ENCODE results near the gene JAG1. TPM values are rescaled to one million over a fixed set of nuclear protein-coding genes. Genes with fewer than 3 reads are reported as not detected.

The JAG1 gene
- total RNA-seq, 1 experiment from 2014 or later = 88.0 TPM

- intact Hi-C loops (cut with micrococcal nuclease) = no loop called here
- POLR2A ChIA-PET = interaction anchor here (1.2 to 2.2 kb wide), 2 partner anchors 9 to 12 kb away, joined by 3 to 10 read pairs; no protein-coding TSS in a partner anchor
- no TSS peak for BruUV-seq (replicated peaks)
- no peak for DNase-seq (ENCODE audit: unreplicated experiment)
- H3K27me3 Mint-ChIP-seq (ENCODE audit: insufficient read depth, unreplicated experiment) = no peaks in the 10 kb centered on the region
- no peak overlapping the region for H3K4me3 Mint-ChIP-seq (ENCODE audit: unreplicated experiment)
- CTCF ChIA-PET = interaction anchor here (0.7 to 3.9 kb wide), 12 partner anchors 10 to 677 kb away, joined by 3 to 28 read pairs (median 3); no protein-coding TSS in a partner anchor
- H3K27ac Mint-ChIP-seq (ENCODE audit: low read depth, unreplicated experiment) = no peak overlapping the region
- TF ChIP-seq CTCF (IDR thresholded peaks at IDR 0.05; ENCODE audit: unreplicated experiment) = peak; percentile 54
- H3K4me1 Mint-ChIP-seq (ENCODE audit: insufficient read depth, unreplicated experiment) = no peaks in the 10 kb centered on the region
- no peaks in the 10 kb centered on the region for H3K36me3 Mint-ChIP-seq (ENCODE audit: insufficient read depth, unreplicated experiment)
- H3K9me3 Mint-ChIP-seq (ENCODE audit: unreplicated experiment) = no peaks in the 10 kb centered on the region
These were observed 22.9 kb upstream of the JAG1 start for GRCh38 chr20:10696650-10697049.

GRCh38 chr20:10689385-10689784 is 15.6 kb upstream of the JAG1 start:
- H3K4me3 Mint-ChIP-seq (ENCODE audit: unreplicated experiment) = no peak overlapping the region
- ChIA-PET CTCF (interaction anchor here (0.9 to 2.8 kb wide), 2 partner anchors 15 to 219 kb away, joined by 6 to 15 read pairs; partner anchors contain the start of gene JAG1), POLR2A (interaction anchor here (0.7 kb wide), 1 partner anchor 88 kb away, joined by 4 read pairs; no protein-coding TSS in a partner anchor)
- H3K4me1 Mint-ChIP-seq (ENCODE audit: insufficient read depth, unreplicated experiment) = no peaks in the 10 kb centered on the region
- H3K27ac Mint-ChIP-seq (ENCODE audit: low read depth, unreplicated experiment) = no peak overlapping the region
- DNase-seq (ENCODE audit: unreplicated experiment) = no peak
- no peak for TF ChIP-seq CTCF (IDR thresholded peaks at IDR 0.05; ENCODE audit: unreplicated experiment)
- no peaks in the 10 kb centered on the region for H3K27me3 Mint-ChIP-seq (ENCODE audit: insufficient read depth, unreplicated experiment)
- H3K9me3 Mint-ChIP-seq (ENCODE audit: unreplicated experiment) = no peaks in the 10 kb centered on the region
- no peaks in the 10 kb centered on the region for H3K36me3 Mint-ChIP-seq (ENCODE audit: insufficient read depth, unreplicated experiment)
- intact Hi-C loops (cut with micrococcal nuclease) = no loop called here
- BruUV-seq (replicated peaks) = no TSS peak

DNA sequence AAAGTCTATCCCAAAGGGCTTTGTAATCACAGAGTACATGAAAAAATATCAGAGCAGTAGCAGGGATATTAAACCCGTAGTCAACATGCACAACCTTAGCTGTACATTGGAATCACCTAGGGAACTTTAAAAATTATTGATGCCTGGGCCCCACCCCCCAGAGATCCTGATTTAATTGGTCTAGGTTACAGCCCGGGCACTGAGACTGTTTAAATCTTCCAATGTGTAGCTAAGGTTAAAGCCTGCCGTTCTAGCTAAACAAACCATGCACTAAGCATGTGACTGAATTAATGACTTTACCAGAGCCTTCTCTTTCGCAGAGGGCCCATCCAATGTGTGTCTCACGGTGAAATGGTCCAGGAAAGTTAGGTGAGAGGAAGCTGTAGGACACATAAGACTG is 14.1 kb upstream of the JAG1 start:
- H3K27ac Mint-ChIP-seq (ENCODE audit: low read depth, unreplicated experiment) = no peak overlapping the region
- ChIA-PET POLR2A (interaction anchor here (0.6 to 2.0 kb wide), 7 partner anchors 12 to 1861 kb away, joined by 3 to 7 read pairs (median 4); partner anchors contain the start of gene JAG1), CTCF (interaction anchor here (0.5 to 2.8 kb wide), 5 partner anchors 9 to 497 kb away, joined by 3 to 28 read pairs (median 3); partner anchors contain the start of gene JAG1)
- no TSS peak for BruUV-seq (replicated peaks)
- H3K4me1 Mint-ChIP-seq (ENCODE audit: insufficient read depth, unreplicated experiment) = no peaks in the 10 kb centered on the region
- TF ChIP-seq CTCF (IDR thresholded peaks at IDR 0.05; ENCODE audit: unreplicated experiment) = no peak
- H3K36me3 Mint-ChIP-seq (ENCODE audit: insufficient read depth, unreplicated experiment) = no peaks in the 10 kb centered on the region
- H3K4me3 Mint-ChIP-seq (ENCODE audit: unreplicated experiment) = no peak overlapping the region
- H3K9me3 Mint-ChIP-seq (ENCODE audit: unreplicated experiment) = no peaks in the 10 kb centered on the region
- intact Hi-C loops (cut with micrococcal nuclease) = no loop called here
- H3K27me3 Mint-ChIP-seq (ENCODE audit: insufficient read depth, unreplicated experiment) = no peaks in the 10 kb centered on the region
- DNase-seq (ENCODE audit: unreplicated experiment) = no peak

DNA sequence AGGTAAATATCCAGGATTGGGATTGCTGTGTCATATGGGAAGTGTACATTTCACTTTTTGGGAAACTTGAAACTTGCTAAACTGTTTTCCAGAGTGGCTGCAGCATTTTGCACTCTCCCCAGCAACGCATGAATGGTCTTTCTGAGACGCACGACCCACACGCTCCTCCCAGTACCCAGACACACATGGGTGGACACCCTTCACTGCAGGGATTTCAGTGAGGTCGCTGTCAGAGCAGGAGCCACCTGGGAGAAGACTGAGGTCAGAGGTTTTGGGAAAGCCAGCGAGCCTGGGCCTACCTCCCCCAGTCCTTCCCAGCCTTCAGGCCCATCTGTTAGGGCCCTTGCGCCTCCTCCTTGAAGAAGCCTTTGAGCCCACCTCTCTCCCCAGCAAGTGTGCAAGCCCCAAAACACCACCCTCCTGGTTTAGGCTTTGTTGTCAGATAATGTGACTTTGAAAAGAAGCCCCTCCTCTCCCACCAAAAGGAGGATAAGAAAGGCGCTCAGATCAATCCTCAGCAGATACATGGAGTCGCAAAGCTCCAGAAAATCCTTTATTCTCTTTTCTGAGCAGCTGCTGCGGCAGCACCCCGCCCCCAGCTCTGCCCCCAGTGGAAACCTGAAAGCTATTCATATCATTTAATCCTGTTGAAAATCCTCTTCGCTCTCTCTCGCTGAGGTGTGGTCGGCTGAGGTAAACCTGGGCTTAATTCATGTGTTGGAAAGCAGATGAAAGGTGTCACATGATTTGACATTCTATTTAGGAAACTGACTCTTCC is 12.7 kb upstream of the JAG1 start:
- ChIA-PET CTCF (interaction anchor here (0.6 to 2.8 kb wide), 6 partner anchors 10 to 610 kb away, joined by 3 to 28 read pairs (median 3); partner anchors contain the start of gene JAG1), POLR2A (interaction anchor here (0.8 to 2.0 kb wide), 3 partner anchors 11 to 567 kb away, joined by 3 to 7 read pairs (median 5); no protein-coding TSS in a partner anchor)
- DNase-seq (ENCODE audit: unreplicated experiment) = no peak
- Mint-ChIP-seq H3K27me3 (ENCODE audit: insufficient read depth, unreplicated experiment) (no peaks in the 10 kb centered on the region), H3K36me3 (ENCODE audit: insufficient read depth, unreplicated experiment) (no peaks in the 10 kb centered on the region), H3K4me3 (ENCODE audit: unreplicated experiment) (no peak overlapping the region), H3K4me1 (ENCODE audit: insufficient read depth, unreplicated experiment) (no peaks in the 10 kb centered on the region), H3K27ac (ENCODE audit: low read depth, unreplicated experiment) (no peak overlapping the region), H3K9me3 (ENCODE audit: unreplicated experiment) (no peaks in the 10 kb centered on the region)
- BruUV-seq (replicated peaks) = no TSS peak
- TF ChIP-seq CTCF (IDR thresholded peaks at IDR 0.05; ENCODE audit: unreplicated experiment) = no peak
- intact Hi-C loops (cut with micrococcal nuclease) = no loop called here
